ENCODE data around the gene TBC1D10A.

DNA sequence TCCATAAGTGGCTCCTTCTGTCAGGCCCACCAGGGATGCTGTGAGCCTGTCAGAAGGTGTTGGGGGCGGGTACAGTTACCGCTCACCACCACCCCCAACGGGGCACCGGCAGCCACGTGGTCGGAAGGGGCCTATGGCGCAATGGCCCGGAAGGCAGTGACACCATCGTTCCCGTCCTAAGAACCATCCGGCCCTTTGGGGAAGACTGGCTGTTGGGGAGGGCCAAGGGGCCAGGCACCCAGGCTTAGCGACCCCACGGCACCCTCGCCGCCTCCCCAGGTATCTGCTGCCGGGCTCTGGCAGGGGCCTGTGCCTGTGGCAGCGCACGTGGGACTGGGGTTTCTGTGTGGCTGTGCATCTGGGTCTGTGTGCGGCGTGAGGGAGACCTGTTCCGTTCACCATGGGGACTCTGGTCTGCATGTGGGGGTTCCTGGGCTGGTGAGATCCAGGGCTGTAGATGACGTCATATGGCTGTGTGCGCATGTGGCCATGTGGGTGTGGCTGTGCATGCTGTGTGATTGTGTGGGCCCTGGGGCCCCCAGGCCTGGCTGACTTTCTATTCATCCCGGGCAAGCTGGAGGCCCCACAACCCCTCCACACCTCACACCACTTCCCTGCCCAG, 60.8 kb downstream of the TBC1D10A start:
- TF ChIP-seq, protein P1, sequence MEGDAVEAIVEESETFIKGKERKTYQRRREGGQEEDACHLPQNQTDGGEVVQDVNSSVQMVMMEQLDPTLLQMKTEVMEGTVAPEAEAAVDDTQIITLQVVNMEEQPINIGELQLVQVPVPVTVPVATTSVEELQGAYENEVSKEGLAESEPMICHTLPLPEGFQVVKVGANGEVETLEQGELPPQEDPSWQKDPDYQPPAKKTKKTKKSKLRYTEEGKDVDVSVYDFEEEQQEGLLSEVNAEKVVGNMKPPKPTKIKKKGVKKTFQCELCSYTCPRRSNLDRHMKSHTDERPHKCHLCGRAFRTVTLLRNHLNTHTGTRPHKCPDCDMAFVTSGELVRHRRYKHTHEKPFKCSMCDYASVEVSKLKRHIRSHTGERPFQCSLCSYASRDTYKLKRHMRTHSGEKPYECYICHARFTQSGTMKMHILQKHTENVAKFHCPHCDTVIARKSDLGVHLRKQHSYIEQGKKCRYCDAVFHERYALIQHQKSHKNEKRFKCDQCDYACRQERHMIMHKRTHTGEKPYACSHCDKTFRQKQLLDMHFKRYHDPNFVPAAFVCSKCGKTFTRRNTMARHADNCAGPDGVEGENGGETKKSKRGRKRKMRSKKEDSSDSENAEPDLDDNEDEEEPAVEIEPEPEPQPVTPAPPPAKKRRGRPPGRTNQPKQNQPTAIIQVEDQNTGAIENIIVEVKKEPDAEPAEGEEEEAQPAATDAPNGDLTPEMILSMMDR (IDR thresholded peaks at IDR 0.05; ENCODE audit: low read depth, low read length) = no peak
- no peak for TF ChIP-seq EZH2phosphoT487 (IDR thresholded peaks at IDR 0.05; ENCODE audit: low read depth)
